Epithelial cell of prostate (primary cell): Measurements from ENCODE around the gene METRN.
A peak's percentile ranks its signal among the peaks of the same experiment; 100 is the strongest.

Experiments
- DNase-seq: peaks from one replicate; pipeline ENCODE4 v3.0.0-alpha.2; 2011; ENCODE audit warnings: low read depth, low spot score
- H3K27ac ChIP-seq: fragments of 450-650 bp; 2 replicates; pipeline ENCODE4 v1.5.1; 2017; ENCODE audit warnings: mild to moderate bottlenecking

METRN gene

GRCh38 chr16:714558-715476, at the start of gene METRN:
Gene METRN, plus strand, starts transcription at chr16:715118. Its CDS starts 172 bp downstream, at chr16:715290.
- H3K27ac ChIP-seq: peak within 1 kb of the TSS; percentile 60

GRCh38 chr16:666572-666971, 48.3 kb upstream of the METRN start:
- H3K27ac ChIP-seq: no peak overlapping the region

More at GRCh38 chr16:714558-715476, at the start of gene METRN:
- no peak for DNase-seq

GRCh38 chr16:667113-667779, 47.7 kb upstream of the METRN start:
- DNase-seq: no peak
- peak overlapping the region; percentile 60 for H3K27ac ChIP-seq

More at GRCh38 chr16:666572-666971, 48.3 kb upstream of the METRN start:
- no peak for DNase-seq

DNA sequence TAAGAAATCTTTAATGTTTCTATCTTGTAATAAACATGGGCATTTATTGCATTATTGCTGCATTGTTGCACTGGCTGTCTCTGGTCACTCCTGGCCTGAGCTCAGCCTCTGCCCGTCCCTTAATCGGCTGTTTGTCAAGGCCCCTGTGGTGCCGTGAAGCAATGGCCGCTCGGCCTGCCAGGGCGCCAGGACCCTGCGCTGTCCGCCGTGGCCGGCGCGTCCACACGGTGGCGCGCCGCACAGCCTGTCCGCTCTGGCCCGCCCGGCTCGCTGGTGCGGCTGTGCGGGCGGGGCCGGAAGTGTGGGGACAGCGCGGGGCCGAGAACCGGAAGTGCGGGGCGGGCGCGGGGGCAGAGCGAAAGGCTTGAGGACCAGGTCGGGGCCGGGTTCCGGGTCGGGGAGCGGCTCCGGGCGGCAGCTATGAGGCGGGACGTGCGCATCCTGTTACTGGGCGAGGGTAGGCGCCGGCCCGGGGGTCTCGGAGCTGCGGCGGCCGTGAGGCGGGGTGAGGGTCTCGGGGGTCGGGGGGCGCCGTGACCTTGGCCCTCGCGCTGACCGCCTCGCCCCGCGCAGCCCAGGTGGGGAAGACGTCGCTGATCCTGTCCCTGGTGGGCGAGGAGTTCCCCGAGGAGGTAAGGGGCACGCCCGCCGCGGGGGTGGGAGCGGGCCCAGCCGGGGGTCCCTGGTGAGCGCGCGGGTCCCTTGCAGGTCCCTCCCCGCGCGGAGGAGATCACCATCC, 47.0 kb upstream of the METRN start, which contains the start of gene RHOT2:
RHOT2 (plus strand) TSS at position 353 of the 739 bp plus-strand sequence; CDS start at position 421, 68 bp downstream.
- peak within 1 kb of the TSS; percentile 60 for H3K27ac ChIP-seq
- DNase-seq: peak; percentile 26

DNA sequence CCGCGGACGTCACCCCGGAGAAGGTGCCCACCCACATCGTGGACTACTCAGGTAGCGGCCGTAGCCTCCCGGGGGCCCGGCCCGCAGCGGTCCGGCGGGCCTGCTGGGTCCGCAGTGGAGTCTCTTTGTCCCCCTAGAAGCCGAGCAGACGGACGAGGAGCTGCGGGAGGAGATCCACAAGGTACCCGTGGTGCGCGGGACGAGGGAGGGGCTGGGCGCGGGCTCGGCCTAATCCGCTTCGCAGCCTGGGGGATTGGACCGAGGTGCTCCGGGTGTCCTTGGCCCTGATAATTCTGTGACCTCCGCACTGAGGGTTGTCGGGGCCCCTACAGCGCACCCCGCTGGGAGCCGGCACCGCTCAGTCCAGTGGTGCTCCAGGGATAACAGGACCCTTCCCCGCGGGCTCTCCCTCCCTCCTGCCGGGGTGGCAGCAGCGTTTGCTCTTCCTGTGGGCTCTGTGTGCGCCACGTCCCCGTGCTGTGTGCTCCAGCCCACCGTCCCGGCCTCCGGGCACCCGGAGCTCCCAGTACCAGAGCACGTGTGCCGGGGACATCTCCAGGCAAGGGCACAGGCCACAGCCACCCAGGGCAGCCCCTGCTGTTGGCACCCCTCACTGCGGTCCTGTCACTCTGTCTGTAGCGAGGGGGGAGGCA, 46.3 kb upstream of the METRN start:
- DNase-seq: no peak
- peak overlapping the region; percentile 60 for H3K27ac ChIP-seq

GRCh38 chr16:669666-670065, 45.3 kb upstream of the METRN start:
- DNase-seq: no peak

GRCh38 chr16:670485-671352, 44.2 kb upstream of the METRN start:
- H3K27ac ChIP-seq: no peak overlapping the region
- no peak for DNase-seq

More at GRCh38 chr16:669666-670065, 45.3 kb upstream of the METRN start:
- no peak overlapping the region for H3K27ac ChIP-seq

GRCh38 chr16:671353-672131, 43.4 kb upstream of the METRN start:
- H3K27ac ChIP-seq: no peak overlapping the region
- DNase-seq: no peak

- DNase-seq: no peak
Observed at GRCh38 chr16:672371-672770, 42.5 kb upstream of the METRN start.

DNA sequence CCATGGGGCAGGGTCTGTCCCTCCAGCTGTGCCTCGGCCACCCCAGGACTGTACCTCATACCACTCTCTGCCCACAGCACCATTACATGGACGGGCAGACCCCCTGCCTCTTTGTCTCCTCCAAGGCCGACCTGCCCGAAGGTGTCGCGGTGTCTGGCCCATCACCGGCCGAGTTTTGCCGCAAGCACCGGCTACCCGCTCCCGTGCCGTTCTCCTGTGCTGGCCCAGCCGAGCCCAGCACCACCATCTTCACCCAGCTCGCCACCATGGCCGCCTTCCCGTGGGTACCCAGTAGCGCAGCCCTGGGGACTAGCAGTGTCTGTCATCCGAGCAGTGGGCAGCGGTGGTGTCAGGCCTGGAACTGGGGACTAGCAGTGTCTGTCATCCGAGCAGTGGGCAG, 42.1 kb upstream of the METRN start:
- no peak for DNase-seq
- H3K27ac ChIP-seq: peak overlapping the region; percentile 39

More at GRCh38 chr16:672371-672770, 42.5 kb upstream of the METRN start:
- H3K27ac ChIP-seq: no peak overlapping the region

- no peak for DNase-seq
- H3K27ac ChIP-seq: peak overlapping the region; percentile 39
Observed at GRCh38 chr16:673399-673991, 41.4 kb upstream of the METRN start.

GRCh38 chr16:674214-674881, 40.6 kb upstream of the METRN start:
- DNase-seq: no peak
- H3K27ac ChIP-seq: peak overlapping the region; percentile 39

GRCh38 chr16:674968-675883, 39.7 kb upstream of the METRN start, which contains the start of gene RHBDL1:
Gene RHBDL1, plus strand, starts transcription at chr16:675671. Its CDS starts 120 bp downstream, at chr16:675791.
- DNase-seq: no peak
- H3K27ac ChIP-seq: peak within 1 kb of the TSS; percentile 58

GRCh38 chr16:675884-676564, 38.9 kb upstream of the METRN start:
- H3K27ac ChIP-seq: peak overlapping the region; percentile 58
- DNase-seq: no peak

GRCh38 chr16:676565-676902, 38.4 kb upstream of the METRN start:
- peak overlapping the region; percentile 58 for H3K27ac ChIP-seq
- no peak for DNase-seq

DNA sequence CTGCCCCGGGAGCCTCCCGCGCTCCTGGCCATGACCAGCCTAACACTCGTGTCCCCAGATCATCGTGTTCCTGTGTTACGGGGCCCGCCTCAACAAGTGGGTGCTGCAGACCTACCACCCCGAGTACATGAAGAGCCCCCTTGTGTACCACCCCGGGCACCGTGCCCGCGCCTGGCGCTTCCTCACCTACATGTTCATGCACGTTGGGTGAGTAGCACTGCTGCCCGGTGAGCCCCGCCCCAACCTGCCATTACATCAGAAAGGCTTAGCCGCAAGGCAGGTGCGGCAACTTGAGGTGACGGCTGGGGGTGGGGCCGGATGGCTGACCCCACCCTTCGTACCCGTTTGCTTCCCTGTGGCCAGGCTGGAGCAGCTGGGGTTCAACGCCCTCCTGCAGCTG, 38.0 kb upstream of the METRN start:
- H3K27ac ChIP-seq: peak overlapping the region; percentile 58
- DNase-seq: peak; percentile 91
